Mesenchymal stem cell (in vitro differentiated cells and primary cell): ENCODE results near the gene SNCB.
A peak's percentile ranks its signal among the peaks of the same experiment; 100 is the strongest.

Experiments
- DNase-seq: peaks from one replicate; pipeline ENCODE4 v3.0.0-alpha.2; 2013
- H2AFZ ChIP-seq: one replicate; pipeline ENCODE4 v1.6.1; 2013; ENCODE audit warnings: low read depth, mild to moderate bottlenecking, control low read depth, inconsistent platforms, low read length, moderate library complexity
- H2AK5ac ChIP-seq: 2 replicates; pipeline ENCODE4 v1.6.1; 2013; ENCODE audit warnings: low read length, moderate library complexity, mild to moderate bottlenecking, inconsistent platforms; ENCODE audit not compliant: severe bottlenecking
- H2BK120ac ChIP-seq: one replicate; pipeline ENCODE4 v1.6.1; 2013; ENCODE audit warnings: low read depth, mild to moderate bottlenecking, inconsistent platforms, low read length, moderate library complexity
- H2BK12ac ChIP-seq, 2 experiments: one replicate each; pipeline ENCODE4 v1.6.1; 2013; ENCODE audit warnings: inconsistent platforms in 2 of 2, low read length in 2 of 2, mild to moderate bottlenecking in 2 of 2, moderate library complexity in 2 of 2, control low read depth in 1 of 2
- H2BK15ac ChIP-seq: one replicate; pipeline ENCODE4 v1.6.1; 2013; ENCODE audit warnings: mild to moderate bottlenecking, low read depth, inconsistent platforms; ENCODE audit not compliant: poor library complexity, severe bottlenecking
- H2BK5ac ChIP-seq: 2 replicates; pipeline ENCODE4 v1.6.1; 2013; ENCODE audit warnings: low read depth, mild to moderate bottlenecking, low read length, control low read depth, inconsistent platforms; ENCODE audit not compliant: poor library complexity, severe bottlenecking
- H3K14ac ChIP-seq, 2 experiments: one replicate each; pipeline ENCODE4 v1.6.1; 2013; ENCODE audit warnings: inconsistent platforms in 2 of 2, low read length in 2 of 2, control low read depth in 1 of 2, mild to moderate bottlenecking in 1 of 2, moderate library complexity in 1 of 2
- H3K18ac ChIP-seq, 2 experiments: one replicate each; pipeline ENCODE4 v1.6.1; 2013; ENCODE audit warnings: inconsistent platforms in 2 of 2, low read length in 2 of 2, control low read depth in 1 of 2, low read depth in 1 of 2, mild to moderate bottlenecking in 1 of 2
- H3K23ac ChIP-seq, 2 experiments: one replicate each; pipeline ENCODE4 v1.6.1; 2013; ENCODE audit warnings: inconsistent platforms in 2 of 2, low read length in 2 of 2, mild to moderate bottlenecking in 2 of 2, moderate library complexity in 2 of 2, control low read depth in 1 of 2
- H3K27ac ChIP-seq: 2 replicates; pipeline ENCODE4 v1.5.1; 2013; ENCODE audit warnings: mild to moderate bottlenecking, moderate library complexity, low read length, control low read depth, inconsistent platforms; ENCODE audit not compliant: poor library complexity, severe bottlenecking
- H3K27me3 ChIP-seq, 2 experiments: 2 replicates each; pipeline versions ENCODE4 v1.6.1 to v1.7.0; 2013; ENCODE audit warnings: low read length in 2 of 2, mild to moderate bottlenecking in 2 of 2, moderate library complexity in 2 of 2, control low read depth in 1 of 2, inconsistent platforms in 1 of 2; ENCODE audit not compliant: control insufficient read depth in 1 of 2, insufficient read depth in 1 of 2
- H3K36me3 ChIP-seq, 2 experiments: 2 replicates each; pipeline versions ENCODE4 v1.6.1 to v1.7.0; 2013; ENCODE audit warnings: low read length in 2 of 2, control low read depth in 1 of 2, inconsistent platforms in 1 of 2, low read depth in 1 of 2, mild to moderate bottlenecking in 1 of 2; ENCODE audit not compliant: insufficient read depth in 2 of 2, control insufficient read depth in 1 of 2
- H3K4ac ChIP-seq, 2 experiments: one replicate each; pipeline ENCODE4 v1.6.1; 2013; ENCODE audit warnings: inconsistent platforms in 2 of 2, low read length in 2 of 2, mild to moderate bottlenecking in 2 of 2, moderate library complexity in 2 of 2, control low read depth in 1 of 2, low read depth in 1 of 2
- H3K4me1 ChIP-seq: 2 replicates; pipeline ENCODE4 v1.6.1; 2013; ENCODE audit warnings: low read depth, low read length, control low read depth; ENCODE audit not compliant: control insufficient read depth, insufficient read depth
- H3K4me2 ChIP-seq: 2 replicates; pipeline ENCODE4 v1.6.1; 2013; ENCODE audit warnings: low read length, mild to moderate bottlenecking, inconsistent platforms; ENCODE audit not compliant: poor library complexity, severe bottlenecking
- H3K4me3 ChIP-seq, 2 experiments: 2 replicates each; pipeline versions ENCODE4 v1.5.1 to v1.7.0; 2013; ENCODE audit warnings: low read length in 2 of 2, mild to moderate bottlenecking in 2 of 2, control low read depth in 1 of 2, low read depth in 1 of 2; ENCODE audit not compliant: insufficient read depth in 1 of 2
- H3K79me1 ChIP-seq: replicated peaks from 2 replicates; pipeline ENCODE4 v1.6.1; 2013; ENCODE audit warnings: mild to moderate bottlenecking, control low read depth, low read length, inconsistent platforms; ENCODE audit not compliant: poor library complexity, severe bottlenecking
- H3K9ac ChIP-seq: 2 replicates; pipeline ENCODE4 v1.7.0; 2013; ENCODE audit warnings: mild to moderate bottlenecking, low read length, moderate library complexity
- H3K9me3 ChIP-seq: 2 replicates; pipeline ENCODE4 v1.7.0; 2013; ENCODE audit warnings: mild to moderate bottlenecking, low read length; ENCODE audit not compliant: control insufficient read depth
- H4K8ac ChIP-seq: one replicate; pipeline ENCODE4 v1.6.1; 2013; ENCODE audit warnings: inconsistent platforms, mild to moderate bottlenecking, low read length, moderate library complexity
- H4K91ac ChIP-seq: one replicate; pipeline ENCODE4 v1.6.1; 2013; ENCODE audit warnings: mild to moderate bottlenecking, low read length, inconsistent platforms
- WGBS: methylation state at CpG from one replicate; pipeline ENCODE4 v1.1.7; 2013; ENCODE audit warnings: mixed read lengths; 5-methylcytosine and 5-hydroxymethylcytosine counted together

The SNCB gene

GRCh38 chr5:176628406-176629228 lies 1.7 kb downstream of the SNCB start:
- no peaks in the 10 kb centered on the region for H3K36me3 ChIP-seq
- H4K8ac ChIP-seq: no peak overlapping the region
- WGBS: 66% methylated on average over 12 of the region's 13 CpGs
- no peak overlapping the region for H2BK12ac ChIP-seq
- H3K4me3 ChIP-seq: no peak overlapping the region
- peaks cover 59 to 66% of the 10 kb centered on the region in 2 experiments for H3K27me3 ChIP-seq
- H3K79me1 ChIP-seq: no peaks in the 10 kb centered on the region
- no peak overlapping the region for H3K14ac ChIP-seq
- no peaks in the 10 kb centered on the region for H3K9me3 ChIP-seq
- H3K4me2 ChIP-seq: no peak overlapping the region
- H2AK5ac ChIP-seq: no peak overlapping the region
- peaks cover 32% of the 10 kb centered on the region for H3K4me1 ChIP-seq
- DNase-seq: no peak
- H2BK120ac ChIP-seq: no peak overlapping the region
- no peak overlapping the region for H2AFZ ChIP-seq
- no peak overlapping the region for H3K27ac ChIP-seq
- no peak overlapping the region for H3K23ac ChIP-seq
- H2BK5ac ChIP-seq: no peak overlapping the region
- H3K18ac ChIP-seq: no peak overlapping the region
- H3K4ac ChIP-seq: no peak overlapping the region
- H4K91ac ChIP-seq: no peak overlapping the region
- H3K9ac ChIP-seq: no peak overlapping the region
- no peak overlapping the region for H2BK15ac ChIP-seq

DNA sequence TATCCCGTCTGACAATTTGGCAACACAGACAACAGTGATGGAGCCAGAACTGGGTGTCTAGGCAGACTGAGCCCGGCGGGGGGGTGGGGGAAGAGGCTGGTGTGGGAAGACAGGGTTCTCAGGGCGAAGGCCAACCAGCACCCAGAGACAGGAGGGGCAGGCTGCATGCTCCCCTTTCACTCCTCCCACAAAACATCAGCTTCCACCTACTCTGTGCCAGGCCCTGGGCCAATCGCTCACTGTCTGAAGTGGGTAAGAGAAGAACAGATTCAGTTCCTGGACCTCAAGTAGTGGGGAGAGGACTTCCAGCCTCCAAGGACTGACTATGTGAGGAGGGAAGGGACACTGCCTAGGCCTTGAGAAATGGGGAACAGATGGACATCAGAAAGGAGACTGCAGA lies 2.8 kb downstream of the SNCB start:
- Histone ChIP-seq H3K27me3 (peaks cover 55% of the 10 kb centered on the region in 2 experiments), H3K79me1 (no peaks in the 10 kb centered on the region), H4K91ac (peak overlapping the region; percentile 40), H3K4me1 (peaks cover 32% of the 10 kb centered on the region), H2BK15ac (no peak overlapping the region), H3K4ac (no peak overlapping the region), H2BK120ac (no peak overlapping the region), H3K36me3 (no peaks in the 10 kb centered on the region), H3K4me2 (no peak overlapping the region), H3K4me3 (no peak overlapping the region), H3K23ac (no peak overlapping the region), H3K9ac (no peak overlapping the region), H2AFZ (no peak overlapping the region), H3K18ac (no peak overlapping the region), H2BK12ac (no peak overlapping the region), H2AK5ac (no peak overlapping the region), H3K27ac (no peak overlapping the region), H3K9me3 (no peaks in the 10 kb centered on the region), H2BK5ac (no peak overlapping the region), H4K8ac (no peak overlapping the region), H3K14ac (no peak overlapping the region)
- 84% methylated on average over 2 of the region's 5 CpGs for WGBS
- DNase-seq: no peak

- Histone ChIP-seq H2BK12ac (no peak overlapping the region), H2BK5ac (no peak overlapping the region), H3K79me1 (no peaks in the 10 kb centered on the region), H3K14ac (no peak overlapping the region), H3K9ac (no peak overlapping the region), H3K4me3 (no peak overlapping the region), H3K4me2 (no peak overlapping the region), H3K27me3 (peaks cover 51 to 55% of the 10 kb centered on the region in 2 experiments), H3K23ac (no peak overlapping the region), H4K91ac (no peak overlapping the region), H2AK5ac (no peak overlapping the region), H4K8ac (no peak overlapping the region), H3K4ac (no peak overlapping the region), H3K9me3 (no peaks in the 10 kb centered on the region), H3K4me1 (peaks cover 33% of the 10 kb centered on the region), H3K18ac (no peak overlapping the region), H2BK15ac (no peak overlapping the region), H2BK120ac (no peak overlapping the region), H3K36me3 (no peaks in the 10 kb centered on the region), H3K27ac (no peak overlapping the region), H2AFZ (no peak overlapping the region)
- no peak for DNase-seq
- WGBS: 99% methylated on average over 4 of the region's 7 CpGs
Observed at GRCh38 chr5:176626876-176627236, 3.5 kb downstream of the SNCB start.

- Histone ChIP-seq H2AK5ac (no peak overlapping the region), H2BK15ac (no peak overlapping the region), H3K23ac (no peak overlapping the region), H3K9me3 (no peaks in the 10 kb centered on the region), H2BK12ac (no peak overlapping the region), H4K8ac (no peak overlapping the region), H3K18ac (no peak overlapping the region), H2BK5ac (no peak overlapping the region), H4K91ac (peak overlapping the region; percentile 3), H3K79me1 (no peaks in the 10 kb centered on the region), H2BK120ac (no peak overlapping the region), H3K14ac (no peak overlapping the region), H3K9ac (no peak overlapping the region), H3K4me2 (no peak overlapping the region), H3K36me3 (no peaks in the 10 kb centered on the region), H2AFZ (no peak overlapping the region), H3K27ac (no peak overlapping the region), H3K4me1 (peaks cover 38% of the 10 kb centered on the region), H3K4me3 (no peak overlapping the region), H3K4ac (no peak overlapping the region), H3K27me3 (peaks cover 45 to 52% of the 10 kb centered on the region in 2 experiments)
- WGBS: 79% methylated on average over 19 of the region's 25 CpGs
- DNase-seq: no peak
Observed at GRCh38 chr5:176625966-176626875, 4.1 kb downstream of the SNCB start.
